GM11168 (cell line): ENCODE results near the gene ADGRL1.
"Not testable (repeated sequence)": the region's sequence is repeated elsewhere in the genome, so short reads cannot be mapped to it uniquely, and the experiment has no call there.

Source experiments
- in situ Hi-C: fragments of 300-500 bp; cut with MboI; formaldehyde crosslinking; loops from one replicate; pipeline ENCODE4 v1.12.0; 2022; ENCODE audit warnings: low sequenced_read_pairs; ENCODE audit not compliant: unreplicated experiment

ADGRL1 gene

GRCh38 chr19:14197288-14197687 is 8.7 kb downstream of the ADGRL1 start:
- in situ Hi-C loops = loop anchor here (5.0 kb wide), 1 partner anchor 150 kb away; no protein-coding TSS in a partner anchor

GRCh38 chr19:14196105-14196504 is 9.9 kb downstream of the ADGRL1 start:
- in situ Hi-C loops = loop anchor here (5.0 kb wide), 1 partner anchor 151 kb away; no protein-coding TSS in a partner anchor

DNA sequence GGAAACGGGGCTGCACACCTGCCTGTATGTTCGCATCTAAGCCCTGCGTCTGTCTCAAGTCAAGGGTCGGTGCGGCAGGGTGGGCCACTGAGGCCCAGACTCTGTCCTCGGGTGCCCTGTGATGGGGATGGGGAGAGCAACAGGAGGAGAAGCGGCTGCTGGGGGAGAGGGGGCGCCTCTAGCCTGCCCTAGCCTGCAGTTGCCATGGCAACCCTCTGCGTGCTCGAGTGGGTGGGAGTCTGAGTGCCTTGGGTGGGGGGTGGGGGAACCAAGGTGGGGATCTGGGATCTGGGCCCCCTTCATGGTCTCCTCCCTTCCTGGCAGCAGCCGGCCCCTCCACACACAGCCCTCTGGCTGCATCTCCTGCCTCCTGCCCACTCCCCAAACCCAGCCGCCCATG is 10.8 kb downstream of the ADGRL1 start:
- in situ Hi-C loops = loop anchor here (5.0 kb wide), 1 partner anchor 152 kb away; no protein-coding TSS in a partner anchor

GRCh38 chr19:14189415-14189814 is 16.6 kb downstream of the ADGRL1 start:
- in situ Hi-C loops = no loop called here

- in situ Hi-C loops = not testable (repeated sequence)
These were observed 17.9 kb downstream of the ADGRL1 start for GRCh38 chr19:14188086-14188485.

DNA sequence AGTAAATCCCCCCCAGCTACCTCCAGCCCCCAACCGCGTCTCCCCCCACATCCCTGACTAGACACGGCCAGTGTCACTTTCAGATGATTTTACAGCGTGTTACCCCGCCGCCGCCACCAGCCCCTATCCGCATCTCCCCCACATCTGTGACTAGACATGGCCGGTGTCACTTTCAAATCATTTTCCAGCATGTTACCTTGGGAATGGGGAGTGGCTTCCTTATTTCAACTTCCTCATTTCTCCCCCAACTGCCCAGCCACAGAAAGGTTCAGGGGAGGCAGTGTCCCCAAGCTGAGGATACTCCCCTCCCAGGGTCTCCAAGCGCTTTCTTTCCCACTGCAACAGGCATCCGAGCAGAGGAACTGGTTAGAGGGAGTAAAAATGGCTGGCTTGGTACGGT is 18.4 kb downstream of the ADGRL1 start:
- in situ Hi-C loops = no loop called here

GRCh38 chr19:14186684-14187083 is 19.3 kb downstream of the ADGRL1 start:
- in situ Hi-C loops = not testable (repeated sequence)

DNA sequence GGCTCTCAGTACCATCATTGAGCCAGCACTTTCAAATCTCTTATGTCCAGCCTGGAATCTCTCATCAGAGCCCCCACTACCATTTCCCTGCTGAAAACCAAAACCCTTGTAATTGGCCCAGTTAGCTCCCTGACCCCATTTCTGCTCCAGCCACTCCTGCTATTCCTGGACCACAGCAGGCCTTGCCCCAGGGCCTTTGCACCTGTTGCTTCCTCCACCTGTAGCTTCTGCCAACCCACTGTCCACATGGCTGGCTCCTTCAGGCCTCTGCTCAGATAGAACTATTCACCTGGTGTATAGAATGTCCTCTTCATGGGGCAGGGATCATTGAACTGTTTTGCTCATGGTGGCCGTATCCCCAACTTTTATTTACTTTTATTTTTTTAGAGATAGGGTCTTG is 20.3 kb downstream of the ADGRL1 start:
- in situ Hi-C loops = not testable (repeated sequence)

- in situ Hi-C loops = no loop called here
These were observed 20.8 kb downstream of the ADGRL1 start for GRCh38 chr19:14185158-14185557.

- in situ Hi-C loops = no loop called here
These were observed 22.1 kb downstream of the ADGRL1 start for GRCh38 chr19:14183741-14184350.

- in situ Hi-C loops = no loop called here
These were observed 23.5 kb downstream of the ADGRL1 start for GRCh38 chr19:14182476-14182875.

DNA sequence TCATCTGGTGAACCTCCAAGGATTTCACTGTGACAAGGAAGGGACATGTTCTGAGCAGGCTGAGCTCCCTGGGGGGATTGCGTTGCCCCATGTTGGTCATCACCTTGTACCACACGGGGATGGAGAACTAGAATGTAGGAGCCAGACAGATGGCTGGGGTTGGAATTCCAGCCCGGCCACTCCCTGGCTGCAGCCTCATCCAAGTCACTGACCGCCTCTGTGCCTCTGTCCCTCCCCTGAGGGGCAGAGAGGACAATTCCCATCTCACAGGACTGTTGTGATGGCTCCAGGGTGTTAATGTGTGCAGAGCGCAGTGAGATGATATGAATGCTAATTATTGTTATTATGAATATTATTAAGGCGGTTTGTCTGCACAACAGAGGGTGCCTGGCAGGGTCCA is 24.1 kb downstream of the ADGRL1 start:
- in situ Hi-C loops = no loop called here

DNA sequence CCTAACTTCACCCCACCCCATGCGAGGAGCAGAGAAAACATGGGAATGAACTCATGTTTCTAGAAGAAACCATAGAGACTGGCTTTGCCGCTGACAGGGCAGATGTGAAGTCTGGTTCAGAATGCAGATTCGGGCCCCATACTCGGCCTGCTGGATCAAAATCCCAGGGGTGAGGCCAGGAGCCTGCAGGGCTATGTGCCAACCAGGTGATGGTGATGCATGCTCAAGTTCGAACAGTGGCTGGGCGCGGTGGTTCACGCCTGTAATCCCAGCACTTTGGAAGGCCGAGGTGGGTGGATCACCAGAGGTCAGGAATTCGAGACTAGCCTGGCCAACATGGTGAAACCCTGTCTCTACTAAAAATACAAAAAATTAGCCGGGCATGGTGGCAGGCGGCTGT is 24.8 kb downstream of the ADGRL1 start:
- in situ Hi-C loops = not testable (repeated sequence)

DNA sequence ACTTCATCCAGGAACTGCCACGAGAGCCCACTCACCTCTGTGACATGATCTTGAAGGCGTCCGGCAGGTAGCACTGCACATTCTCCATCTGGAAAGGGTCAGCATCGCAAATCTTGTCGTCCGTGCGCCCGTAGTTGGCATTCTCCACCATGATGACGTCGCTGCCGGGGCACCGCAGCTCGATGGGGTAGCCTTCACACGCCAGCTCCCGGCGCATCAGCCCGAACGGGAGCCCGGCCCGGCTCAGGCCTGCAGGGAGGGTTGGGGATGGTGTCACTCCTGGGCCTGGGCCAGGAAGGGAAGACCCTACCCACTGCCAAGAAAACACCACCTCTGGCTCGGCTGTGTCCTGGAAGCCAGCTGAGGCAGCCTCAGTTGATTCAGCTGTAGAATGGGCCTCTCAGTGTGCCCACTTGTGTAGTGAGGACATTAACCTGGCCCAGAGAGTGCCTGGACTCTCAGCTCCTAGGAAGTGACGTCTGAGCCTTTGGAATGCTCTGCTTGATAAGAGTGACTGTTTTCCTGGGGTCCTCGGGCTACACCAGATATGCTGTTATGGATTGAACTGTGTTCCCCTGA is 28.4 kb downstream of the ADGRL1 start:
- in situ Hi-C loops = no loop called here

- in situ Hi-C loops = no loop called here
These were observed 30.6 kb downstream of the ADGRL1 start for GRCh38 chr19:14175351-14175792.

DNA sequence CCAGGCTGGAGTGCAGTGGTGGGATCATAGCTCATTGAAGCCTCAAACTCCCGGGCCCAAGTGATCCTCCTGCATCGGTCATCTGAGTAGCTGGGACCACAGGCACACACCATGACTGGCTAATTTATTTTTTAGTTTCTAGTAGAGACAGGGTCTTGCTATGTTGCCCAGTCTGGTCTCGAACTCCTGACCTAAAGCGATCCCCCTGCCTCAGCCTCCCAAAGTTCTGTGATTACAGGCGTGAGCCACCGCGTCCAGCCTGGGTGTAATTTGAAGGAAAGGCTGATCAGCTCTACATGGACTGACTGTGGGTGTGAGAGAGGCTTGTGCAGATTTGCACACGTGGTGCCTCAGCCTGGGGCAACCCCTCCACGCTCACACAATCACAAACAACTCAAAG is 31.1 kb downstream of the ADGRL1 start:
- in situ Hi-C loops = no loop called here

DNA sequence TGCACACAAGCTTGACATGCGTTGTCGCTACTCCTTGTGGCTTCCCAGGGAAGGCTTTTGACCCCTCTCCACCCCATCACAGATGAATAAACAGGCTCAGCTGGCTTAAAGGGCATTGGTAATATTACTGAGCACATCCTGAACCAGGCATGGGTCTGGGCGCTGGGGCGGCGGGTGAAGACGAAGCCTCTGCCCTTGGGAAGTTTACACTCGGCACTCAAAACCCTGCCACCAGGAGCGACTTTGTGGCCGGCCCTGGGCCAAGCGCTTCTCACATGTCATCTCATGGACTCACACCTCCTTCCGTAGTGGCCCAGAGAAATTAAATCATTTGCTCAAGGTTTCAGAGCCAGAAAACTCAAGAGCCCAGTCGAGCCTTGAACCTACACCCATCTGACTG is 37.0 kb downstream of the ADGRL1 start:
- in situ Hi-C loops = no loop called here

- in situ Hi-C loops = no loop called here
These were observed 37.6 kb downstream of the ADGRL1 start for GRCh38 chr19:14168259-14168972.

DNA sequence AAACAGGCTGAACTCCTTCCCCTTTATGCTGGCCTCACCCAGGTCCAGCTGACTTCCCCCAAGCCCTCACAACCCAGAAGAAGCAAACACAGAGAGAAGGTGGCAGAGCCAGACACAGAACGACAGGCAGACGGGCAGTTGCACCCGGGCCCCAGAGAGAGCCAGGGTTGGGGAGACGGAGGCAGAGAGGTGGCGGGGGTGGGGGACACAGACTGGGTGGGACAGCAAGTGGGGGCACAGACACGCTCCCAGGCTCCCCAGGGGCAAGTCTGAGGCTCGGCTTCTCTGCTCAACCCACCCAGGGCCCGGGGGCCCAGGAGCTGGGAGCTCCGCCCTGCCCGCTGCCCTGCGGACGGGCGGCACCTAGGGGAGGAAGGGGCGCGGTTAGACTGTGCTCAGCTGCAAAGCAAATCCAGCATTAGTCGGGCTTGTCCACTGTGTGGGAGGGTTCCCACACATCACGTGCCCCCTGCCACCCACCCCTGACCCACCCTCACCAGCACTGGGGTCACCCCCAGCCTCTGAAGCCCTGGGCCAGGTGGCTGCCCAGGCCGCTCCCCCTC is 38.3 kb downstream of the ADGRL1 start:
- in situ Hi-C loops = no loop called here

- in situ Hi-C loops = no loop called here
These were observed 38.9 kb downstream of the ADGRL1 start for GRCh38 chr19:14166999-14167575.
